ENCODE measurements around the gene FLOT1.

DNA sequence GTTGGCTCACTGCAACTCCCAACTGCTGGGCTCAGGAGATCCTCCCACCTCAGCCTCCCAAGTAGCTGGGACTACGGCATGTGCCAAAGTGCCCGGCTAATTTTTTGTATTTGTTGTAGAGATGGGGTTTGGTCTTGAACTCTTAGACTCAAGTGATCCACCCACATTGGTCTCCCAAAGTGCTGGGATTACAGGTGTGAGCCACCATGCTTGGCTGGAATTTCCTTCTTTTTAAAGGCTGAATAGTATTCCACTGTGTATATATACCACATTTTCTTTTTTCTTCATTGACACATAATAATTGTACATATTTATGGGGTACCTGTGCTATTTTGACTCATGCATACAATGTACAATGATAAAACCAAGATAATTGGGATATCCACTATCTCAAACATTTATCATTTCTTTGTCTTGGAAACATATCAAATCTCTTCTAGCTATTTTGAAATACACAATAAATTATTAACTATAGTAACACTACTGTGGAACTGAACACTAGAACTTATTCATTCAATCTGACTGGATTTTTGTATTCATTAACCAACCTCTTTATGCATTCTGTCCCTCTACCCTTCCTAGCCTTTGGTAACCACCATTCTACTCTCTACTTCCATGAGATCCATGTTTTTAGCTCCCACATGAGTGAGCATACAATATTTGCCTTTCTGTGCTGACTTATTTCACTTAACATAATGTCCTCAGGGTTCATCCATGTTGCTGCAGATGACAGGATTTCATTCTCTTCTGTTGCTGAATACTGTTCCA lies 33.2 kb downstream of the FLOT1 start:
- no peak for TF ChIP-seq CTCF (IDR thresholded peaks at IDR 0.05)
- no peak for TF ChIP-seq POLR2A (IDR thresholded peaks at IDR 0.05)

Measured in esophagus squamous epithelium (tissue), 4 donors.